Keratinocyte (primary cell): ENCODE data around the gene ZRSR2.

Experiments used
- EZH2 ChIP-seq: IDR thresholded peaks from one replicate; pipeline ENCODE4 v1.6.1; 2012; ENCODE audit warnings: inconsistent platforms, mild to moderate bottlenecking, low read length, moderate library complexity
- TF ChIP-seq, protein P1 (sequence below), 3 experiments: IDR thresholded peaks in 1 of 3; conservative IDR thresholded peaks in 1 of 3; optimal IDR thresholded peaks in 1 of 3; 2 replicates in 2 of 3; 3 replicates in 1 of 3; pipeline versions ENCODE3 to v1.5.1; 2011; ENCODE audit warnings: low read length in 3 of 3, mild to moderate bottlenecking in 3 of 3, moderate library complexity in 2 of 3, control low read depth in 1 of 3, inconsistent platforms in 1 of 3; ENCODE audit not compliant: insufficient read depth in 2 of 3; ENCODE audit errors: extremely low read depth in 1 of 3

DNA sequence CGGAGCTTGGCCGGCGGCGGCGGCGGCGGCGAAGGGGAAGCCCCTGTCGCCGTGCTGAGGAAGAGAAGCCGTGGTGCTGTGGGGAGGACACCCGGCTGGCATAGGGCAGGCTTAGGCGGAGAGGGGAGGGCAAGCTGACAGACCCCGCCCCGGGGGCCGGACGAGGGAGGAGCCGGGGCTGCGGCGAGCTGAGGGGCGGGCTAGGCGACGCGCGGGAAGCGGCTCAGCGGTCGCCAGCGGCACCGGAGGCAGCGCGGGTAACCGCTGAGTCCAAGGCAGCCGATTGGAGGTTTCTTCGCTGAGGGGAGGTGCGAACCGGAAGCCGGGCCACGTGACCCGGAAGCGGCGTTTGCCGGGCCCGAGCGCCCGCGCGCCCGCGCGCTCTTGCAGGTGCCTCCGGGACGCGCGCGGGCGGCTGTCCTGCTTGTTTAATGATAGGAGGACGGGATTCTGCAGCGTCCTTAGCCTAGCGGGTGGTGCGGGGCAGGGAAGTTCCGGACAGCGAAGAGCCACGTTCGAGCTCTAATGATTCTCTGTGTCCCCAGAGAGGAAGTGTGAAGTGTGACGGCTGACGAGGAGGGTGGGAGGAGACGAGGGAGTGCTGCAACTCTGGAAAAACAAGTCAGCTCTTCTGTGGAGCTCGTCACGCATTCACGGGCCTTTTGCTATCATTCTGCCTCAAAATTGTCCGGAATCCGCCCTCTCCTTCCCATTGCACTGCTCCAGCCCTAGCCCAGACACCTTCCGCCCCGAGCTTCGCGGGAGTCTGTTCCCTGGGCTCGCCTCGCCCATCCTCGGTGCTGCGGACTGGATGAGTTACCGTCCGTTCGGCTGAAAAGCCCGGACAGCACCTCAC lies 64.7 kb downstream of the ZRSR2 start, which contains the start of gene AP1S2:
- TF ChIP-seq, protein P1, sequence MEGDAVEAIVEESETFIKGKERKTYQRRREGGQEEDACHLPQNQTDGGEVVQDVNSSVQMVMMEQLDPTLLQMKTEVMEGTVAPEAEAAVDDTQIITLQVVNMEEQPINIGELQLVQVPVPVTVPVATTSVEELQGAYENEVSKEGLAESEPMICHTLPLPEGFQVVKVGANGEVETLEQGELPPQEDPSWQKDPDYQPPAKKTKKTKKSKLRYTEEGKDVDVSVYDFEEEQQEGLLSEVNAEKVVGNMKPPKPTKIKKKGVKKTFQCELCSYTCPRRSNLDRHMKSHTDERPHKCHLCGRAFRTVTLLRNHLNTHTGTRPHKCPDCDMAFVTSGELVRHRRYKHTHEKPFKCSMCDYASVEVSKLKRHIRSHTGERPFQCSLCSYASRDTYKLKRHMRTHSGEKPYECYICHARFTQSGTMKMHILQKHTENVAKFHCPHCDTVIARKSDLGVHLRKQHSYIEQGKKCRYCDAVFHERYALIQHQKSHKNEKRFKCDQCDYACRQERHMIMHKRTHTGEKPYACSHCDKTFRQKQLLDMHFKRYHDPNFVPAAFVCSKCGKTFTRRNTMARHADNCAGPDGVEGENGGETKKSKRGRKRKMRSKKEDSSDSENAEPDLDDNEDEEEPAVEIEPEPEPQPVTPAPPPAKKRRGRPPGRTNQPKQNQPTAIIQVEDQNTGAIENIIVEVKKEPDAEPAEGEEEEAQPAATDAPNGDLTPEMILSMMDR (optimal IDR thresholded peaks at IDR 0.05 in 1 of 3, IDR thresholded peaks at IDR 0.05 in 1 of 3, conservative IDR thresholded peaks at IDR 0.05 in 1 of 3; ENCODE audit: extremely low read depth in 1 of 3, insufficient read depth in 2 of 3, low read length in 3 of 3) = no peak
- peak; percentile 58 for TF ChIP-seq EZH2
